ENCODE data around the gene SASH1.

- TF ChIP-seq POLR2AphosphoS5 (IDR thresholded peaks at IDR 0.05; ENCODE audit: insufficient read depth, low read depth, low read length) (peak; percentile 89), CTCF (IDR thresholded peaks at IDR 0.05; ENCODE audit: extremely low read depth in 1 of 2, insufficient read depth in 1 of 2, low read depth in 1 of 2, low read length in 2 of 2) (no peak), EZH2 (IDR thresholded peaks at IDR 0.05; ENCODE audit: borderline replicate concordance, low read depth, low read length, severe bottlenecking) (no peak)
Observed at GRCh38 chr6:148457137-148457842, 114.7 kb downstream of the SASH1 start.

All from endothelial cell of umbilical vein (primary cell).